ENCODE results near the gene LRRC8C.
A peak's percentile ranks its signal among the peaks of the same experiment; 100 is the strongest.

LRRC8C gene

GRCh38 chr1:89732206-89732605 lies 99.3 kb downstream of the LRRC8C start:
- DNase-seq (ENCODE audit: low read depth in 3 of 3) = no peak

GRCh38 chr1:89732643-89733222 lies 99.8 kb downstream of the LRRC8C start:
- no peak for DNase-seq (ENCODE audit: low read depth in 3 of 3)

- DNase-seq (ENCODE audit: low read depth in 3 of 3) = no peak
Observed at GRCh38 chr1:89733748-89734147, 100.8 kb downstream of the LRRC8C start.

GRCh38 chr1:89734442-89734841 lies 101.5 kb downstream of the LRRC8C start:
- DNase-seq (ENCODE audit: low read depth in 3 of 3) = no peak

GRCh38 chr1:89735479-89735878 lies 102.6 kb downstream of the LRRC8C start:
- no peak for DNase-seq (ENCODE audit: low read depth in 3 of 3)

GRCh38 chr1:89736937-89737733 lies 104.2 kb downstream of the LRRC8C start:
- no peak for DNase-seq (ENCODE audit: low read depth in 3 of 3)

- DNase-seq (ENCODE audit: low read depth in 3 of 3) = no peak
Observed at GRCh38 chr1:89737985-89738510, 105.1 kb downstream of the LRRC8C start.

GRCh38 chr1:89739013-89739843 lies 106.3 kb downstream of the LRRC8C start:
- DNase-seq (ENCODE audit: low read depth in 3 of 3) = peak in 1 of 3 donors; percentile 21

GRCh38 chr1:89739844-89740216 lies 106.9 kb downstream of the LRRC8C start:
- DNase-seq (ENCODE audit: low read depth in 3 of 3) = no peak

GRCh38 chr1:89743788-89744187 lies 110.9 kb downstream of the LRRC8C start:
- DNase-seq (ENCODE audit: low read depth in 3 of 3) = no peak

GRCh38 chr1:89746424-89747149 lies 113.7 kb downstream of the LRRC8C start:
- DNase-seq (ENCODE audit: low read depth in 3 of 3) = no peak

GRCh38 chr1:89753761-89754160 lies 120.8 kb downstream of the LRRC8C start:
- no peak for DNase-seq (ENCODE audit: low read depth in 3 of 3)

GRCh38 chr1:89754518-89754917 lies 121.6 kb downstream of the LRRC8C start:
- DNase-seq (ENCODE audit: low read depth in 3 of 3) = no peak

GRCh38 chr1:89755591-89755990 lies 122.7 kb downstream of the LRRC8C start:
- no peak for DNase-seq (ENCODE audit: low read depth in 3 of 3)

GRCh38 chr1:89757532-89757931 lies 124.6 kb downstream of the LRRC8C start:
- DNase-seq (ENCODE audit: low read depth in 3 of 3) = peak in 2 of 3 donors; percentile 25 to 48

GRCh38 chr1:89758156-89758555 lies 125.2 kb downstream of the LRRC8C start:
- DNase-seq (ENCODE audit: low read depth in 3 of 3) = no peak

- DNase-seq (ENCODE audit: low read depth in 3 of 3) = no peak
Observed at GRCh38 chr1:89759036-89759435, 126.1 kb downstream of the LRRC8C start.

- DNase-seq (ENCODE audit: low read depth in 3 of 3) = no peak
Observed at GRCh38 chr1:89760496-89760895, 127.6 kb downstream of the LRRC8C start.

GRCh38 chr1:89761338-89761737 lies 128.4 kb downstream of the LRRC8C start:
- DNase-seq (ENCODE audit: low read depth in 3 of 3) = no peak

- no peak for DNase-seq (ENCODE audit: low read depth in 3 of 3)
Observed at GRCh38 chr1:89761901-89762300, 129.0 kb downstream of the LRRC8C start.

- no peak for DNase-seq (ENCODE audit: low read depth in 3 of 3)
Observed at GRCh38 chr1:89762386-89762778, 129.5 kb downstream of the LRRC8C start.

All from stimulated activated CD4-positive, alpha-beta T cell treated with anti-CD3 and anti-CD28 coated beads, TNF-alpha, amount 100 ng/mL, for 48 hours (primary cell).